ENCODE data around the gene OTOR. TPM values are rescaled to one million over a fixed set of nuclear protein-coding genes. Genes with fewer than 3 reads are reported as not detected.
A peak's percentile ranks its signal among the peaks of the same experiment; 100 is the strongest.

The OTOR gene
- total and polyA plus RNA-seq, 2 of the 13 experiments (the other 11 are each of a cell fraction or from before 2014, with no cell fraction given), result not detected

DNA sequence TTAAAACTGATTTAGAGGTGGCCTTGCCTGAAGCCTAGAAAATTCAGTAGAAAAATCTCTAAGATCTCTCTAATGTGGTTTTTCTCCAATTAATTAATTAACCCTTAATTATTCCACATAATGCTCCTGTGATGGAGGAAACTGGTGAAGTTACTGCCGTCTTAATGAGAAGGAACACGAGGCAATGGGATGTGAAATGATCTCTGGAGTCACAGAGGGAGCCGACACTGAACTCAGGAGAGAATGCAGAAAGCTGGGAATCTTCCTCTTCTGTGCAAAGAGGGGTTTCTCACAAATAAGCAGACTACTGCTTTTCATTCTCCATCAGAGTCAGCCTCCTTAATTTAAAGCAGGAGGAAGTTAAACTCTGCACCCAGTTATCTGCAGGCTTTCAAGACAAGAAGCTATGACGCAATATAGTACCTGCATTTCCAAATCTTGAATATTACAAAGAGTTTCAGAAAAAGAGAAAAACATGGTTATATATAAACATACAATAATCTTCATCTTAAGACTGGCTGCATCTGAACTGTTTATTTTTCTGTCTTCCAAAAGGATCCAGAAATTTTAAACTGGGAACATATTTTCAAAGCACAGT, 36.4 kb upstream of the OTOR start:
- Histone ChIP-seq H3K9me3 (ENCODE audit: low read length) (peaks cover 1% of the 10 kb centered on the region; the same call in 1 of the 2 replicates), H3K79me2 (ENCODE audit: insufficient read depth, low read length) (no peaks in the 10 kb centered on the region), H4K20me1 (ENCODE audit: insufficient read depth, low read length) (no peaks in the 10 kb centered on the region), H3K4me2 (ENCODE audit: low read depth, low read length) (no peak overlapping the region), H2AFZ (ENCODE audit: low read length) (no peak overlapping the region), H3K4me3 (replicated peaks in 1 of 3; ENCODE audit: insufficient read depth in 1 of 3, low read depth in 2 of 3, low read length in 3 of 3) (no peak overlapping the region), H3K9ac (ENCODE audit: insufficient read depth, low read depth, low read length) (no peak overlapping the region), H3K36me3 (replicated peaks in 1 of 2; ENCODE audit: control insufficient read depth in 1 of 2, insufficient read depth in 2 of 2, low read length in 2 of 2) (no peaks in the 10 kb centered on the region), H3K4me1 (ENCODE audit: insufficient read depth, low read length) (peaks cover 19% of the 10 kb centered on the region), H3K27ac (ENCODE audit: extremely low read length, insufficient read depth, low read length) (no peak overlapping the region), H3K27me3 (ENCODE audit: control insufficient read depth in 1 of 2, insufficient read depth in 2 of 2, low read length in 2 of 2) (peaks cover 7 to 36% of the 10 kb centered on the region in 2 experiments; a peak in 4 of 5 replicates)
- WGBS (ENCODE audit: low lambda C conversion rate), result 10% methylated on average over 4 of the region's 4 CpGs
- no TSS peak for BruUV-seq (replicated peaks)
- in situ Hi-C loops (cut with HindIII; ENCODE audit: extremely low pct_ligation_motif_present, low pct_unique_long_range_greater_than_20kb), result no loop called here
- TF ChIP-seq KAT7 (CRISPR knock-in tag; IDR thresholded peaks at IDR 0.05; ENCODE audit: borderline replicate concordance), result no peak
- TF ChIP-seq, protein P1, sequence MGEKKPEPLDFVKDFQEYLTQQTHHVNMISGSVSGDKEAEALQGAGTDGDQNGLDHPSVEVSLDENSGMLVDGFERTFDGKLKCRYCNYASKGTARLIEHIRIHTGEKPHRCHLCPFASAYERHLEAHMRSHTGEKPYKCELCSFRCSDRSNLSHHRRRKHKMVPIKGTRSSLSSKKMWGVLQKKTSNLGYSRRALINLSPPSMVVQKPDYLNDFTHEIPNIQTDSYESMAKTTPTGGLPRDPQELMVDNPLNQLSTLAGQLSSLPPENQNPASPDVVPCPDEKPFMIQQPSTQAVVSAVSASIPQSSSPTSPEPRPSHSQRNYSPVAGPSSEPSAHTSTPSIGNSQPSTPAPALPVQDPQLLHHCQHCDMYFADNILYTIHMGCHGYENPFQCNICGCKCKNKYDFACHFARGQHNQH (CRISPR knock-in tag; IDR thresholded peaks at IDR 0.05), result no peak
- peak; percentile 91 for TF ChIP-seq CEBPB (IDR thresholded peaks at IDR 0.05; ENCODE audit: borderline replicate concordance, low read depth, low read length)
- peak; percentile 72 for TF ChIP-seq ATF7 (IDR thresholded peaks at IDR 0.05)
- TF ChIP-seq ATF7 (CRISPR knock-in tag; IDR thresholded peaks at IDR 0.05), result no peak
- no peak for TF ChIP-seq ZNF550 (CRISPR knock-in tag; IDR thresholded peaks at IDR 0.05; ENCODE audit: borderline replicate concordance)
- TF ChIP-seq ZNF446 (CRISPR knock-in tag; IDR thresholded peaks at IDR 0.05), result no peak
- TF ChIP-seq, protein P2, sequence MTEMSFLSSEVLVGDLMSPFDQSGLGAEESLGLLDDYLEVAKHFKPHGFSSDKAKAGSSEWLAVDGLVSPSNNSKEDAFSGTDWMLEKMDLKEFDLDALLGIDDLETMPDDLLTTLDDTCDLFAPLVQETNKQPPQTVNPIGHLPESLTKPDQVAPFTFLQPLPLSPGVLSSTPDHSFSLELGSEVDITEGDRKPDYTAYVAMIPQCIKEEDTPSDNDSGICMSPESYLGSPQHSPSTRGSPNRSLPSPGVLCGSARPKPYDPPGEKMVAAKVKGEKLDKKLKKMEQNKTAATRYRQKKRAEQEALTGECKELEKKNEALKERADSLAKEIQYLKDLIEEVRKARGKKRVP (CRISPR knock-in tag; IDR thresholded peaks at IDR 0.05), result peak in 1 of 2 experiments; percentile 45; a peak in 1 of 4 replicates
- TF ChIP-seq CEBPG (CRISPR knock-in tag; IDR thresholded peaks at IDR 0.05), result peak; percentile 35; the same call in 1 of the 2 replicates
- intact Hi-C loops (cut with micrococcal nuclease; ENCODE audit: unreplicated experiment), result no loop called here
- DNase-seq (ENCODE audit: low spot score) (no peak), FAIRE-seq (no peak), ATAC-seq (no peak)
- ChIA-PET CTCF (ENCODE audit: low intra/inter-chr PET ratio, low total read pairs) (no interaction called here), POLR2A (no interaction called here)

Data from HepG2 (cell line).